AG04450 (cell line): ENCODE data around the gene C1QC. TPM values are rescaled to one million over a fixed set of nuclear protein-coding genes. Genes with fewer than 3 reads are reported as not detected.
"Not testable (repeated sequence)": the region's sequence is repeated elsewhere in the genome, so short reads cannot be mapped to it uniquely, and the experiment has no call there.

Experiments
- CTCF ChIA-PET: fragments of 300-600, 350-600 bp; formaldehyde crosslinking; extraction: SDS; loops from one replicate; lab custom pipeline; 2022; ENCODE audit warnings: antibody characterized with exemption, inconsistent platforms; lab: Charles Lee
- POLR2A ChIA-PET: fragments of 350-600 bp; formaldehyde crosslinking; extraction: SDS; loops from one replicate; lab custom pipeline; 2021; ENCODE audit warnings: antibody characterized with exemption, inconsistent platforms; lab: Yijun Ruan, JAX
- DNase-seq: peaks from one replicate; pipeline ENCODE4 v3.0.0-alpha.2; 2011; ENCODE audit warnings: low read depth, low spot score
- H3K27ac ChIP-seq: one replicate; pipeline ENCODE4 v1.5.1; 2012; ENCODE audit warnings: low read depth, low read length, control low read depth
- H3K27me3 ChIP-seq: one replicate; pipeline ENCODE4 v1.6.0; 2012; ENCODE audit warnings: low read length; ENCODE audit not compliant: control insufficient read depth, insufficient read depth
- H3K4me3 ChIP-seq: 2 replicates; pipeline ENCODE4 v1.5.1; 2011; ENCODE audit warnings: mild to moderate bottlenecking, low read depth, low read length, control low read depth
- H3K9me3 ChIP-seq: 2 replicates; pipeline ENCODE4 v1.5.1; 2012; ENCODE audit warnings: low read length; ENCODE audit not compliant: control insufficient read depth, insufficient read depth
- polyA plus RNA-seq: library from polyadenylated mRNA; depleted of rRNA; stranded (reverse); fragments of >200 nt; gene quantifications from 2 replicates; pipeline ENCODE4 v1.2.3, GENCODE V29; 2011
- TF ChIP-seq, protein P1 (sequence below): IDR thresholded peaks from 2 replicates; pipeline ENCODE4 v1.5.1; 2011; ENCODE audit warnings: low read depth, low read length, control low read depth, inconsistent platforms

C1QC gene
- polyA plus RNA-seq, 1 experiment: not detected

DNA sequence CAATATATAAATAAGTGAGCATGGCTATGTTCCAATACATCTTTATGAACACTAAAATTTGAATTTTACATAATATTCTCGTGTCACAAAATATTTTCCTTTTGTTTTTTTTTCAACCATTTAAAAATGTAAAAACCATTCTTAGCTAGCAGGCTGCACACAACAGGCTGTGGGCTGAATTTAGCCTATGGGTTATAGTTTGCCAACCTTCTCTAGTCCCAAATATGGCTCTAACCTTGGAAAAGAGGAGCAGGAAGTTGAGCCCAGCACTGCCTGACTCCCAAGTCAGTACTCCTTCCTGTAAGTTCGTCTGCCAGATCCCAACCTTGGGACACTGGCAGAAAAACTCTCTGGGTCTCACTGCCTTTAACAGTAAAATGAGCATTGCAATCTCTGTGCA is 23.0 kb downstream of the C1QC start:
- H3K9me3 ChIP-seq: no peaks in the 10 kb centered on the region
- H3K27me3 ChIP-seq: peaks cover 37% of the 10 kb centered on the region

DNA sequence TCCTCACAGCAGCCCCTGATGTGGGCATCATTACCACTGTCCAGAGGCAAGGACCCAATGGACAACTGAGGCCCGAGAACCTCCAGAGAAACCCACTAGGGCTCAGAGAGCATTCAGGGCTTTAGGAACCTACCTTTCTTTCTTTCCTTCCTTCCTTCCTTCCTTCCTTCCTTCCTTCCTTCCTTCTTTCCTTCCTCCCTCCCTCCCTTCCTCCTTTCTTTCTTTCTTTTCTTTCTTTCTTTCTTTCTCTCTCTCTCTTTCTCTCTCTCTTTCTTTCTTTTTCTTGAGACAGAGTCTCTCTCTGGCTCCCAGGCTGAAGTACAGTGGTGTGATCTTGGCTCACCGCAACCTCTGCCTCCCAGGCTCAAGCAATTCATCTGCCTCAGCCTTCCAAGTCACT is 25.4 kb downstream of the C1QC start:
- H3K4me3 ChIP-seq, H3K9me3 ChIP-seq, H3K27ac ChIP-seq, DNase-seq, POLR2A ChIA-PET: not testable (repeated sequence)
- peaks cover 49% of the 10 kb centered on the region for H3K27me3 ChIP-seq
- CTCF ChIA-PET: interaction anchor here (1.4 kb wide), 1 partner anchor 260 kb away, joined by 4 read pairs; no protein-coding TSS in a partner anchor

More for the DNA sequence above, 23.0 kb downstream of the C1QC start:
- DNase-seq: no peak
- TF ChIP-seq, protein P1, sequence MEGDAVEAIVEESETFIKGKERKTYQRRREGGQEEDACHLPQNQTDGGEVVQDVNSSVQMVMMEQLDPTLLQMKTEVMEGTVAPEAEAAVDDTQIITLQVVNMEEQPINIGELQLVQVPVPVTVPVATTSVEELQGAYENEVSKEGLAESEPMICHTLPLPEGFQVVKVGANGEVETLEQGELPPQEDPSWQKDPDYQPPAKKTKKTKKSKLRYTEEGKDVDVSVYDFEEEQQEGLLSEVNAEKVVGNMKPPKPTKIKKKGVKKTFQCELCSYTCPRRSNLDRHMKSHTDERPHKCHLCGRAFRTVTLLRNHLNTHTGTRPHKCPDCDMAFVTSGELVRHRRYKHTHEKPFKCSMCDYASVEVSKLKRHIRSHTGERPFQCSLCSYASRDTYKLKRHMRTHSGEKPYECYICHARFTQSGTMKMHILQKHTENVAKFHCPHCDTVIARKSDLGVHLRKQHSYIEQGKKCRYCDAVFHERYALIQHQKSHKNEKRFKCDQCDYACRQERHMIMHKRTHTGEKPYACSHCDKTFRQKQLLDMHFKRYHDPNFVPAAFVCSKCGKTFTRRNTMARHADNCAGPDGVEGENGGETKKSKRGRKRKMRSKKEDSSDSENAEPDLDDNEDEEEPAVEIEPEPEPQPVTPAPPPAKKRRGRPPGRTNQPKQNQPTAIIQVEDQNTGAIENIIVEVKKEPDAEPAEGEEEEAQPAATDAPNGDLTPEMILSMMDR: no peak
- Histone ChIP-seq H3K27ac (no peak overlapping the region), H3K4me3 (no peak overlapping the region)
- ChIA-PET CTCF (interaction anchor here (1.1 to 1.2 kb wide), 2 partner anchors 267 to 298 kb away, joined by 3 read pairs; no protein-coding TSS in a partner anchor), POLR2A (no interaction called here)

DNA sequence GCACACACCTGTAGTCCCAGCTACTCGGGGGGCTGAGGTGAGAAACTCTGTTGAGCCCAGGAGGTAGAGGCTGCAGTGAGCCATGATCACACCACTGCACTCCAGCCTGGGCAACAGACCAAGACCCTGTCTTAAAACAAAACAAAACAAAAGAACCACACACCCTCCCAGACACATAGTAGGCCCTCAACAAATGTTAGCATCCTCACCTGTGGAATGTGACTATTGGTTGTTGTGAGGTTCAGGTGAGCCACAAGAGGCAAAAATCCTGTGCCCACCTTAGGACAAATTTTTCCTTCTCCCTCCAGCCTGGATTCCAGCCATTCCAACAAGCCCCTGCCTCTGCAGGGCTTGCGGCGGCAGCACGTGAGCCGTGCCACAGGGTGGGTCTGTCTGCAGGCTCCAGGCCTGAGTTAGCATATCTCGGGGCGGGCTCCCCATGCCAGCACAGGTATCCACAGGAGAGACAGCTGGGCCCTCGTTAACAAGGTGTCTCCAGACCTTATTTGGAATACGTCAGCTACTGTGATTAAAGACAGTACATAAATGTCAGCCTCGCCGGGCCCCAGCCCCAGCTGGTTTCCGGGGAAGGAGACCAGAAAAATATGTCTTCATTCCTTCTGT is 27.0 kb downstream of the C1QC start:
- no peak for DNase-seq
- TF ChIP-seq, protein P1: no peak
- Histone ChIP-seq H3K4me3 (no peak overlapping the region), H3K27ac (no peak overlapping the region), H3K27me3 (peaks cover 43% of the 10 kb centered on the region), H3K9me3 (no peaks in the 10 kb centered on the region)
- CTCF ChIA-PET: interaction anchor here (7.7 kb wide), 1 partner anchor 260 kb away, joined by 85 read pairs; no protein-coding TSS in a partner anchor
- POLR2A ChIA-PET: no interaction called here

DNA sequence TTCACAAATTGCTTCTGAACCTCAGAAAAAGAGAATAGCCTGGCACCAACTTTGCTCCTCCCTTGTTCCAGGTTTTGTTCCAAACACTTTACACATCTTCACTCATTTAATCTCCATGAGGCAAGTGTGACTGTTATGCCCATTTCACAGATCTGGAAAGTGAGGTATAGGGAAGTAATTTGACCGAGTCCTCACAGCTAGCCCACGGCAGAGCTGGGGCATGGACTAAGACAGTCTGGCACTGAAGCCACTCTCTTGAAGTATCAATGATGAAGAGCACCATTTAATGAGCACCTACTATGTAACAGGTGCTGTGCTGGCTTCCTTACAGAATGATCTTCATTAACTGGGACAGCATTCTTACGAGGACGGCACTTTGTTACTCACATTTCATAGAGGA is 28.6 kb downstream of the C1QC start:
- no peak overlapping the region for H3K4me3 ChIP-seq
- ChIA-PET CTCF (interaction anchor here (2.0 to 7.7 kb wide), 3 partner anchors 33 to 258 kb away, joined by 8 to 85 read pairs (median 9); no protein-coding TSS in a partner anchor), POLR2A (no interaction called here)
- DNase-seq: no peak
- H3K9me3 ChIP-seq: no peaks in the 10 kb centered on the region; the same call in 1 of the 2 replicates
- TF ChIP-seq, protein P1: no peak
- peaks cover 37% of the 10 kb centered on the region for H3K27me3 ChIP-seq
- no peak overlapping the region for H3K27ac ChIP-seq

DNA sequence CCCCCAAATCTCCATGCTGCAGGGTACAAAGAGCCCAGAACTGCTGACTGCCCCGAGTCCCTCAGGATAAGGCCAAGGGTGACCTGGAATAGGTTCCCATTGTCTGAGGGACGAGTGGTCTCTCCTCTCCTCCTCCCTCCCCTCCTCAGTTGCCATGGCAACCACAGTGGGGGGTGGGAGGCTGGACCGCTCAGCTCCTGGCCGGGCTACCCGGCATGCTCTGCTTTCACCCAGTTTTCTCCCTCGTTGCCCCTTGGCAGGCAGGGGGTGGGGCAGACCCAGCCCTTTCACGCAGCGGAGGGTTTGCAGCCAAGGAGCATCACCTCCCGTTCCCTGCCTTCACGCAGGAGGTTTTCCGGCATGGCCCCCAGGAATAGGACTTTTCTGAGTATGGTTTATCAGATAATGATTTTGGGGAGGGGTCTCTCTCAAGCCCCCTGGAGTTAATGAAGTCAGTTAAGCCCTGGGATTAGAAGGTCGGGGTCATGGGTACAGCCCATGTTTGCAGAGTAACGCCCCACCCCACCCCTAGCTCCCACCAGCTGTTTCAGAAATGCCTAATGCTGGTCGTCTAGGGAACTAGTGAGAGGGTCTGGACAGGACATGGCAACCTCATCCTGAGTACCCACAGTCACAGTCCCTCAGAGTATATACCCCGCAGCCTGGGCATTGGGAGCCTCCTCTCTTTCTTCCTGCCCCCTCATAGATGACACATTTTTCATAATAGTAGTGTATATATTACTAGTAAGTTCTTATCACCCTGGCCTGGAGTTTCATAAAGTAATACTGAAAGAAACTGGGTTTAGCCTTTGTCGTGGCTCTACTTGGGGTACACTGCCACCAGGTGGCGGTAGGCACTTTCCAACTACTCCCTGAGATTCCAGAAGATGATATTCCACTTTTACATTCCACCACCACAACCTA is 30.3 kb downstream of the C1QC start:
- Histone ChIP-seq H3K27ac (no peak overlapping the region), H3K4me3 (no peak overlapping the region), H3K9me3 (no peaks in the 10 kb centered on the region; the same call in 1 of the 2 replicates), H3K27me3 (peaks cover 30% of the 10 kb centered on the region)
- peak; percentile 39 for DNase-seq
- TF ChIP-seq, protein P1: peak; percentile 91
- ChIA-PET POLR2A (no interaction called here), CTCF (interaction anchor here (0.8 to 7.7 kb wide), 13 partner anchors 9 to 291 kb away, joined by 3 to 85 read pairs (median 8); no protein-coding TSS in a partner anchor)
